Transverse colon (tissue), 4 donors: ENCODE results near the gene SLC45A1. TPM values are rescaled to one million over a fixed set of nuclear protein-coding genes. Genes with fewer than 3 reads are reported as not detected.

Source experiments
- DNase-seq: peaks from one replicate; pipeline ENCODE4 v3.0.0-alpha.2; 2019
- H3K27ac ChIP-seq, 4 donors: fragments of 200-600 bp; sonication (generic); 2 replicates each; pipeline ENCODE4 v1.5.1; 2016 to 2018; ENCODE audit warnings: inconsistent platforms in 4 of 4
- H3K27me3 ChIP-seq: fragments of 200-600 bp; sonication (generic); 2 replicates; pipeline ENCODE4 v1.5.1; 2017; ENCODE audit warnings: inconsistent platforms
- H3K36me3 ChIP-seq, 4 donors: fragments of 200-600 bp; sonication (generic); 2 replicates each; pipeline ENCODE4 v1.5.1; 2017 to 2019; ENCODE audit warnings: inconsistent platforms in 4 of 4
- H3K4me1 ChIP-seq, 4 donors: fragments of 200-600 bp; sonication (generic); 2 replicates each; pipeline ENCODE4 v1.5.1; 2017 to 2020; ENCODE audit warnings: inconsistent platforms in 4 of 4
- H3K4me3 ChIP-seq, 4 donors: fragments of 200-600 bp; sonication (generic); 1 replicate in 1 of 4; 2 replicates in 3 of 4; pipeline versions ENCODE4 v1.5.1 to v1.6.1; 2017 to 2019; ENCODE audit warnings: inconsistent platforms in 4 of 4
- H3K9me3 ChIP-seq, 2 donors: fragments of 200-600 bp; sonication (generic); 2 replicates each; pipeline ENCODE4 v1.5.1; 2017 to 2019; ENCODE audit warnings: inconsistent platforms in 2 of 2
- EP300 ChIP-seq: sonication (generic); formaldehyde crosslinking; IDR thresholded peaks from one replicate; pipeline ENCODE4 v1.6.1; 2017; ENCODE audit warnings: antibody characterized with exemption, low read depth
- POLR2A ChIP-seq: fragments of 450-650 bp; IDR thresholded peaks from one replicate; pipeline ENCODE4 v1.6.1; 2016; ENCODE audit warnings: antibody characterized with exemption, mild to moderate bottlenecking, moderate library complexity
- POLR2AphosphoS5 ChIP-seq, 3 donors: sonication (generic); formaldehyde crosslinking; IDR thresholded peaks; one replicate each; pipeline ENCODE4 v1.6.1; 2016; ENCODE audit warnings: antibody characterized with exemption in 3 of 3
- WGBS, 2 donors: methylation state at CpG; one replicate each; pipeline ENCODE4 v1.1.5; 2018; ENCODE audit warnings: low coverage in 1 of 2; 5-methylcytosine and 5-hydroxymethylcytosine counted together
- in situ Hi-C, 4 donors: fragments of 200-750 bp; cut with MboI; loops; one replicate each; pipeline versions ENCODE4 v1.15.0 to v1.15.1; 2017; ENCODE audit warnings: low sequenced_read_pairs in 3 of 4, low pct_ligation_motif_present in 1 of 4, low pct_unique_long_range_greater_than_20kb in 1 of 4
- intact Hi-C: fragments of 100-400 bp; cut with DNase I; formaldehyde crosslinking; loops from one replicate; pipeline ENCODE4 v1.15.1; 2023; ENCODE audit warnings: low total_unique reads
- total RNA-seq, 4 donors: library from RNA; depleted of rRNA; stranded (reverse); fragments of >200 nt; gene quantifications; one replicate each; pipeline ENCODE4 v1.1.0, GENCODE V29; 2016
- TF ChIP-seq, protein P1 (sequence below), 5 experiments: fragments of 200-600 bp in 3 of 5; fragments of 450-650 bp in 2 of 5; sonication (generic) in 3 of 5; IDR thresholded peaks; 1 replicate in 2 of 5; 2 replicates in 3 of 5; pipeline ENCODE4 v1.5.1; 2016 to 2017; ENCODE audit warnings: antibody characterized with exemption in 5 of 5, inconsistent platforms in 3 of 5, mild to moderate bottlenecking in 2 of 5, moderate library complexity in 1 of 5

The SLC45A1 gene
- total RNA-seq, 4 donors from 2014 or later = 2.3 to 7.1 (median 4.1) TPM

DNA sequence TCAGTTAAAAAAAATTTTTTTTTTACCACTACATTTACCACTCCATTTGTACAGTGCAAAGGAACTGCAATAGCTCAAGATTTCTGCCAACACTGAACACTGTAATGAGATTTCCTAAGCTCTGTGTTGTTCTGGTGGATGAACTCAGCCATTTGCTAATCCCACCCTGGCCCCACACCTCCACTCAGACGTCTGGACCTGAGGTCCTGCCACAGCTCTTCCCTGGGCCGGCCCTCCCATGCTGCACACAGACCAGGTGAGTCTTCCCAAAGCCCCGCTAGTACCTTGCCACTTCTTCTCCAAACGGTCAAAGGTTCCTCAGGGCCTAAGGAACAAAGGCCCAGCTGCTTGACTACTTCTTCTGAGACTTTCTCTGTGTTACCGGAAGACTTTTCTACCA lies 56.4 kb downstream of the SLC45A1 start:
- H3K4me1 ChIP-seq = peaks cover 41 to 90% (median 61%) of the 10 kb centered on the region in 4 donors
- no peaks in the 10 kb centered on the region for H3K27me3 ChIP-seq
- no peaks in the 10 kb centered on the region for H3K9me3 ChIP-seq
- intact Hi-C loops (loop anchor here (5.0 kb wide), 1 partner anchor 38 kb away; no protein-coding TSS in a partner anchor), in situ Hi-C loops (no loop called here)
- no peaks in the 10 kb centered on the region for H3K36me3 ChIP-seq
- H3K4me3 ChIP-seq = no peak overlapping the region
- WGBS, 2 donors = 81 to 100% methylated on average over 1 to 5 of the region's 5 CpGs
- no peak for DNase-seq
- peak overlapping the region; percentile 62 to 89 (median 76) for H3K27ac ChIP-seq
- TF ChIP-seq POLR2A = no peak
- no peak for TF ChIP-seq POLR2AphosphoS5 (IDR thresholded peaks at IDR 0.05)
- no peak for TF ChIP-seq EP300
- TF ChIP-seq, protein P1, sequence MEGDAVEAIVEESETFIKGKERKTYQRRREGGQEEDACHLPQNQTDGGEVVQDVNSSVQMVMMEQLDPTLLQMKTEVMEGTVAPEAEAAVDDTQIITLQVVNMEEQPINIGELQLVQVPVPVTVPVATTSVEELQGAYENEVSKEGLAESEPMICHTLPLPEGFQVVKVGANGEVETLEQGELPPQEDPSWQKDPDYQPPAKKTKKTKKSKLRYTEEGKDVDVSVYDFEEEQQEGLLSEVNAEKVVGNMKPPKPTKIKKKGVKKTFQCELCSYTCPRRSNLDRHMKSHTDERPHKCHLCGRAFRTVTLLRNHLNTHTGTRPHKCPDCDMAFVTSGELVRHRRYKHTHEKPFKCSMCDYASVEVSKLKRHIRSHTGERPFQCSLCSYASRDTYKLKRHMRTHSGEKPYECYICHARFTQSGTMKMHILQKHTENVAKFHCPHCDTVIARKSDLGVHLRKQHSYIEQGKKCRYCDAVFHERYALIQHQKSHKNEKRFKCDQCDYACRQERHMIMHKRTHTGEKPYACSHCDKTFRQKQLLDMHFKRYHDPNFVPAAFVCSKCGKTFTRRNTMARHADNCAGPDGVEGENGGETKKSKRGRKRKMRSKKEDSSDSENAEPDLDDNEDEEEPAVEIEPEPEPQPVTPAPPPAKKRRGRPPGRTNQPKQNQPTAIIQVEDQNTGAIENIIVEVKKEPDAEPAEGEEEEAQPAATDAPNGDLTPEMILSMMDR (IDR thresholded peaks at IDR 0.05) = no peak

DNA sequence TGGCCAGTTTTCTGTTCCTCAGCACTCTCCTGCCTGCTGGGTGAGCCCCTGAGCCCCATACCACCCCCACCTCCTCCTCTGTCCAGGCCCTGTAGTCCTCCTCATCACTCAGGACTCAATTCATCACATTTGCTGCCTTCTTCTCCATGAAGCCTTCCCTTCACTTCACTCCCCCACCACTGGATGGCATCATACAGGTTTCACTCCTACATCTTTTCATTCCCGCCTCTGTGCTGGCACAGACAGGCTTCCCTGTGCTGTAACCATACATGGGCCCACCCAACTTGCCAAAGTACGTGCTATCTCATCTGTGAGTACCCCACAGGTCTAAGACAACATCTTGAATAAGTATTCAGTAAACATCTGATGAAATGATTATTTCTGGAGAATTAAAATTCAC lies 56.9 kb downstream of the SLC45A1 start:
- H3K9me3 ChIP-seq = no peaks in the 10 kb centered on the region
- peaks cover 46 to 90% (median 65%) of the 10 kb centered on the region in 4 donors for H3K4me1 ChIP-seq
- in situ Hi-C loops (no loop called here), intact Hi-C loops (loop anchor here (5.0 kb wide), 1 partner anchor 37 kb away; no protein-coding TSS in a partner anchor)
- peak; percentile 49 for DNase-seq
- WGBS, 2 donors = 67 to 73% methylated on average over 1 to 2 of the region's 2 CpGs
- H3K4me3 ChIP-seq = no peak overlapping the region
- H3K36me3 ChIP-seq = no peaks in the 10 kb centered on the region
- TF ChIP-seq, protein P1 (IDR thresholded peaks at IDR 0.05) = peak; percentile 37 to 59 (median 46)
- TF ChIP-seq POLR2A = no peak
- H3K27me3 ChIP-seq = no peaks in the 10 kb centered on the region
- peak overlapping the region; percentile 62 to 89 (median 76) for H3K27ac ChIP-seq

DNA sequence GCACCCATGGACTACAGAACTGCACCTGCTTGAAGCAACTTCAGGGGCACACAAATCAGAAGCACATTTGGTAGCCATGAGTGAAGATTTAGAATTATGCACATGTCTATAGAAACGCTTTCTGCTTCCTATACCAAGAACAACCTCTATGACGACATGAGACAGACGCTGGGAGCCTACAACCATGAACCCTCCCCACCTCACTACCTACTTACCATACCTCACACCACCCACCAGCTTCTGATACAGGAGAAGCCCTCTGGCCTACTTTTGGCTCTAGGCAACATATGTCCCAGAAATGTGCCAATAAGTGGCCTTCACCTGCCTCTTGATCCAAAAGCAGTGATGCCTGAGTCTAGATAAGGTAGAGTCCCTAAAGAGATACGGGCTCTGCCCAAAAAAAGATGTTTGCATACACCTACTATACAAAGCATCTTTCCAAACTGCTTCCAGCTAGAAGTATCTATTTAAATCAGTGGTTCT lies 58.5 kb downstream of the SLC45A1 start:
- 0 to 86% methylated on average over 1 to 4 of the region's 4 CpGs for WGBS, 2 donors
- no peaks in the 10 kb centered on the region for H3K9me3 ChIP-seq
- no peak for DNase-seq
- H3K36me3 ChIP-seq = no peaks in the 10 kb centered on the region
- intact Hi-C loops = no loop called here
- no peak for TF ChIP-seq EP300
- H3K27ac ChIP-seq = peak overlapping the region; percentile 62 to 89 (median 80)
- no peaks in the 10 kb centered on the region for H3K27me3 ChIP-seq
- H3K4me1 ChIP-seq = peaks cover 44 to 89% (median 59%) of the 10 kb centered on the region in 4 donors
- in situ Hi-C loops = no loop called here
- H3K4me3 ChIP-seq = no peak overlapping the region

DNA sequence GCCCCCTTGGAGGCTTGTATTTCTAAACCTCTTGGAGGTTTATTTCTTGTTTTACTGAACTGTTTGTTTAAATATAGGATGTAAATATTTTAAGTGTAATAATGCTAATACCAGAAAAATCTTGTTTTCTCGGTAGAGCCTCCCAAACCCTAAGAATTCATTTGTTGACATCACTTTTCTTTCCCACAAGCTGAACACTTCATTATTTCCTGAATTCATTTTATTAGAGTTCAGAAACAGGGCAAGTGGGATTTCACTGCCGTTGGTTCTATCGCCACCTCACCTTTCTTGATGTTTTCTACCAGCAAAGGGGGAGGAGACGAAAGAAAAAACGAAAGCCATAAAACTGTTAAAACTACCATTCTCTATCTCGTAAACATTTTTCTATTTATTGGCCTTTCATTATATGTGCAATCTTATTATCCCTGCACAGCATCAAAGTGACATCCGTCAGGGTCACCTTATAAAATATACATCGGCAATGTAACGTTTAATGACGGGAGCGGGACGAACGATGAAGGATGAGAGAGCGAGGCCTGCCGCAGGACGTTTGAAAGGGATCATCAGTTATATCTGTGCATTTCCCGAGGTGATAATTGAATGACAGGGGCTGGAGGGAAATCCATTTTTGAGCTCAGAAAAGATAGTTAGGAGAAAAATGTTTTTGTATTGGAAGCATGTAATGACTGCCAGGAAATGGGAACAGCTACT lies 59.5 kb downstream of the SLC45A1 start:
- in situ Hi-C loops = no loop called here
- intact Hi-C loops = no loop called here
- Histone ChIP-seq H3K27me3 (no peaks in the 10 kb centered on the region), H3K9me3 (no peaks in the 10 kb centered on the region), H3K4me1 (peaks cover 39 to 89% (median 60%) of the 10 kb centered on the region in 4 donors), H3K4me3 (no peak overlapping the region), H3K27ac (peak overlapping the region; percentile 62 to 89 (median 80)), H3K36me3 (no peaks in the 10 kb centered on the region)
- WGBS, 2 donors = 76 to 81% methylated on average over 17 of the region's 17 CpGs
- no peak for DNase-seq
- TF ChIP-seq POLR2AphosphoS5 (IDR thresholded peaks at IDR 0.05) (no peak), POLR2A (no peak), EP300 (no peak)
- TF ChIP-seq, protein P1 (IDR thresholded peaks at IDR 0.05) = no peak
